HG02588 (cell line): ENCODE data around the gene MNX1.

Source experiments
- ATAC-seq: cut with Tn5 transposase; IDR thresholded peaks from one replicate; pipeline ENCODE4 v1.9.1; 2021; ENCODE audit warnings: mild to moderate bottlenecking, moderate library complexity; ENCODE audit not compliant: unreplicated experiment

Gene MNX1

GRCh38 chr7:157033483-157034473, 23.3 kb upstream of the MNX1 start:
- no peak for ATAC-seq

- ATAC-seq, result no peak
Measured at GRCh38 chr7:157032644-157033482, 22.4 kb upstream of the MNX1 start.

GRCh38 chr7:157032128-157032527, 21.7 kb upstream of the MNX1 start:
- ATAC-seq, result no peak

- ATAC-seq, result no peak
Measured at GRCh38 chr7:157028199-157028903, 17.9 kb upstream of the MNX1 start.

- no peak for ATAC-seq
Measured at GRCh38 chr7:157027568-157028198, 17.2 kb upstream of the MNX1 start.

GRCh38 chr7:157024716-157025115, 14.3 kb upstream of the MNX1 start:
- no peak for ATAC-seq

- ATAC-seq, result no peak
Measured at GRCh38 chr7:157023589-157023905, 13.1 kb upstream of the MNX1 start.

- ATAC-seq, result no peak
Measured at GRCh38 chr7:157022681-157023588, 12.5 kb upstream of the MNX1 start.

- no peak for ATAC-seq
Measured at GRCh38 chr7:157021871-157022680, 11.6 kb upstream of the MNX1 start.

GRCh38 chr7:157021071-157021870, 10.8 kb upstream of the MNX1 start:
- no peak for ATAC-seq

GRCh38 chr7:157020514-157021070, 10.1 kb upstream of the MNX1 start:
- no peak for ATAC-seq

GRCh38 chr7:157019718-157020451, 9.4 kb upstream of the MNX1 start:
- ATAC-seq, result no peak

- ATAC-seq, result no peak
Measured at GRCh38 chr7:157018997-157019608, 8.6 kb upstream of the MNX1 start.

- no peak for ATAC-seq
Measured at GRCh38 chr7:157018328-157018996, 8.0 kb upstream of the MNX1 start.

GRCh38 chr7:157017603-157018327, 7.3 kb upstream of the MNX1 start:
- no peak for ATAC-seq
